ENCODE measurements around the gene LEFTY1.
A peak's percentile ranks its signal among the peaks of the same experiment; 100 is the strongest.

LEFTY1 gene

DNA sequence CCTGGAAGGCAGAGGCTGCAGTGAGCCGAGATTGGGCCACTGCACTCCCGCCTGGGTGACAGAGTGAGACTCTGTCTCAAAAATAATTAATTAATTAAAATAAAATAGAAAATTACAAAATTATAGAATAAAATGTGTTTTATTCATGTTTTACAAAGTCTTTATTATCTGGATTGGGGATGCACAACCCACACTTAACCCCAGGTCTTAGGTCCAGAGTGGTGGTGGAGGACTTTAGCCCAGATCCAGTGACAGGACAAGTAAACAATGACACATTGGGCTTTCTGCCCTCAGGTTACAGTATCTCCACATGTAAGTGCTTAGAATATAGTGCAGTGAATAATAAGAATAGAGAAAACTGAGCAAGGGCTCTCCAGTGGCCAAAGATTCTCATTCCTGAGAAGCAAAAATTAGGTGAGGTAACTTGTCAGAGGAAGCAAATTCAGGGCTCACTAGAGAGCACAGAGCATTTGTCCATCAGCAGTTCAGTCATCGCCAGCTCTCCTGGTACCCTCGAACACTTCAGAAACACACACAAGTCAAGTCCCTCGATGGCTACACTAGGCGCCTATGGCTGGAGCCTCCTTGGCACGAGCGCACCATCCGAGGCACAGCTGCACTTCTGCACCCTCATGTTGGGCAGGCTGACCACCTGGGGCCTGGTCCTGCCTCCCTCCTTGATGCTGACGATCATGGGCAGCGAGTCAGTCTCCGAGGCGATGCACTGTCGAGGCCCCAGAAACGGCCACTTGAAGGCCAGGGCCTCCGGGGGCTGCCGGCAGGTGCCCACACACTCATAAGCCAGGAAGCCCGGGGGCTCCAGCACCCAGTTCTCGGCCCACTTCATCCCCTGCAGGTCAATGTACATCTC, 2.6 kb downstream of the LEFTY1 start:
- Mint-ChIP-seq H3K9me3 (no peaks in the 10 kb centered on the region), H3K27ac (no peak overlapping the region), H3K36me3 (ENCODE audit: low read depth) (peaks cover 2% of the 10 kb centered on the region), H3K4me1 (ENCODE audit: low read depth) (peaks cover 11% of the 10 kb centered on the region), H3K27me3 (ENCODE audit: low read depth) (peaks cover 39% of the 10 kb centered on the region), H3K4me3 (no peak overlapping the region)

DNA sequence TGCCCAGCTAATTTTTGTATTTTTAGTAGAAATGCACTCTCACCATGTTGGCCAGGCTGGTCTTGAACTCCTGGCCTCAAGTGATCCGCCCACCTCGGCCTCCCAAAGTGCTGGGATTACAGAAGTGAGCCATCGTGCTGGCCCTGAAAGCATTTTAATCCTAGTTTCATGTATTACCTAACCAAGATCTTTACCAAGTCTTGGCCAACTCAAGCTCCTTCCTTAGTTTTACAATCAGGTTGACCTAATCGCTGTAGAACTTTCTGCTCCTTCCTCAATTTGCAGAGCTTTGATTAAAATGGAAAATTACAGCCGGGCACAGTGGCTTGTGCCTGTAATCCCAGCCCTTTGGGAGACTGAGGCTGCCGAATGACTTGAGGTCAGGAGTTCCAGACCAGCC, 3.6 kb downstream of the LEFTY1 start:
- H3K36me3 Mint-ChIP-seq (ENCODE audit: low read depth) = peaks cover 2% of the 10 kb centered on the region
- peaks cover 17% of the 10 kb centered on the region for H3K4me1 Mint-ChIP-seq (ENCODE audit: low read depth)
- no peak overlapping the region for H3K27ac Mint-ChIP-seq
- H3K4me3 Mint-ChIP-seq = no peak overlapping the region
- peaks cover 35% of the 10 kb centered on the region for H3K27me3 Mint-ChIP-seq (ENCODE audit: low read depth)
- no peaks in the 10 kb centered on the region for H3K9me3 Mint-ChIP-seq

DNA sequence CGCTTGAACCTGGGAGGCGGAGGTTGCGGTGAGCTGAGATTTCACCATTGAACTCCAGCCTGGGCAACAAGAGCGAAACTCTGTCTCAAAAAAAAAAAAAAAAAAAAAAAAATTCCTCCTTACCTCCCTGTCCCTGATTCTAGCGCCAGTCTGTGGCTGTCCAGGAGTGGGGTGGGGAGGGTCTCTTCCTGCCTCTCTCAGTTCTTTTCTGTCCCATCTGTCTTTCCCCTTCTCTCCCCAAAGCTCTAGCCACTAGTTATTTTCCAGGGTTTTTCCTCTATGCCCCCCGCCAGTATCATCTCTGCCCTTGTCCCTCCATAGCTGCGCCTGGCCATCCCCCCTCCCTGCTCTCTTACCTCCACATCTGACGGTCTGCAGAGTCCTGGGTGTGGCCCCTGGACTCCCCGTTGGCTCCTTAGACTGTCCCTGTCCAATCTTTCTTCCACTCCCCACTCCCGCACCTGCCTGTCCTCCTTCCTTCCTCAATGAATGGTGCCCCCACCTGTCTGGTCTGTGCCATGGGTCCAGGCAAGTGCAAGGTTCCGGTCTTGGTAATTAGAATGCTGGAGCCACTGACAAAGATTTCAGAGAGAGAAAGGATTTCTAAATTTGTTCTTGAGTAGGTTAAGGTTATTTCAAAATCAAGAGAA, 5.2 kb downstream of the LEFTY1 start:
- no peaks in the 10 kb centered on the region for H3K9me3 Mint-ChIP-seq
- H3K4me1 Mint-ChIP-seq (ENCODE audit: low read depth) = peaks cover 33% of the 10 kb centered on the region
- H3K27me3 Mint-ChIP-seq (ENCODE audit: low read depth) = peaks cover 27% of the 10 kb centered on the region
- peak overlapping the region; percentile 8 for H3K27ac Mint-ChIP-seq
- H3K4me3 Mint-ChIP-seq = peak overlapping the region; percentile 89
- H3K36me3 Mint-ChIP-seq (ENCODE audit: low read depth) = peaks cover 9% of the 10 kb centered on the region

DNA sequence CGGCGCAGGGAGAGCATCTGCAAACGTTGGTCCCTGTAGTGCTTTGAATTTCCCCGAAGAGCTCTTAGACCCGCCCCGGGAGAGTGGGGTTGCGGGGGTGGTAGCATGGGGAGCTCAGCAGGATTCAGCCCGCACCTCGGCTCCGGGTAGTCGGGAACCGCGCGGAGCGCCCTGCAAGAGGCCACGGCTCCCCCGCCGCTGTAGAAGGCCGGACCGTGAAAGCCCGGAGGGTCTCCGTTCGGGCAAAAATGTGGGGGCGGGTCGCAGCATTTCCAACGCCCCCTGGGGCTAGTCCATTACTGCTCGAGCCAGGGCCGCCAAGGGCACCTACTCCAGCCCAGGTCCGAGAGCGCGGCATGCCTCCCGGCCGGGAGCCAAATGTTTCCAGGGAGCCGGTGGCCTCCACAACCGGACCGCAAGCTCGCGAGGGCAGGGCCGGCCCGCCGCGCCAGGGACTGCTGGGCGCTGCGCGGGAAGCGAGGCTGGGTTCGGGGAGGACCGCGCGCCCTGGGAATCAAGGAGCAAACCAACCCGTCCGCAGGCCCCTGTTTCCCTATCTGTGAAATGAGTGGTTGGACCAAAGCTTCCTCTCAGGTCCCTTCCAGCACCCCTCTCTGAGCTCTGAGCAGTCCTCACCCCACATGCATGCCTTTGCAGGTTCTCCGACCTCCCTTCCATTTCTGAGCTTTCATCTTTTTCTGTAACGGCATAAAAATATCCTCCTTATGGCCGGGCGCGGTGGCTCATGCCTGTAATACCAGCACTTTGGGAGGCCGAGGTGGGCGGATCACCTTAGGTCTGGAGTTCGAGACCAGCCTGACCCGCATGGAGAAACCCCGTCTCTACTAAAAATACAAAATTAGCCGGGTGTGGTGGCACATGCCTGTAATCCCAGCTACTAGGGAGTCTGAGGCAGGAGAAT, 6.0 kb downstream of the LEFTY1 start:
- Mint-ChIP-seq H3K36me3 (ENCODE audit: low read depth) (peaks cover 12% of the 10 kb centered on the region), H3K4me1 (ENCODE audit: low read depth) (peaks cover 36% of the 10 kb centered on the region), H3K4me3 (peak overlapping the region; percentile 89), H3K27me3 (ENCODE audit: low read depth) (peaks cover 22% of the 10 kb centered on the region), H3K9me3 (no peaks in the 10 kb centered on the region), H3K27ac (peak overlapping the region; percentile 65)

DNA sequence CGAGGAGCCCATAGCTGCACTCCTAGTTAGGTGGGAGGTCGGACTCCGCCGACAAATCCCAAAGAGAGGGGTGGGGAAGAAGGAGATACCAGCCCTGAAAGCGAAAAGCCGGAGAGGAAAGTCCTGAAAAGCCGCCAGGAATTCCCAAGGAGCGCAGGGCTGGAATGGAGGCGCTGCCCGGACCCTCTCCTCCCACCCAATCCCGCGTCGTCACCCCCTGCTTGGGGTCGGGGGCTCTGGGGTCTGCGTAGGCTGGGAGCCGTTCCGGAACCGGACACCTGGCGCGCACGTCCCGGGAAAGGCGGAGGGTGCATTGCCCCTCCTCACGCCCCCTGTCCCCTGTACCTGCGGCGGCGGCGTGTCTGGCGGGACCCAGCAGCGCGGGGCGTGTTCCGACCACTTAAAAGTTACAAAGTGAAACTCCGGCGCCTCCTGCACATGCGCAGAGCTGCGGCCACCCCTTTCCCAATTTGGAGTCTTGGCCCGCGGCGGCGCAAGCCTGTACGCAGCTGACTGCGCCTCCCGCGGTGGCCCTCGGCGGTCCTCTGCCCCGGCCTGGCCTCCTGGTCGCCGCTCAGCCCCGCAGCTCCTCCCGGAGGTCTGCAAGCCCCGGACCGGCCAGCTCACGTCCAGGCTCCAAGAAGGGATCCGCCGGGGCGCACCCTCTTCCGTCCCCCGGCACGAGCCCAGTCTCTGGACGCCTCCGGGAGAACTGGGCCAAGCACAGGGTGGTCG, 6.8 kb downstream of the LEFTY1 start, which contains the start of gene TMEM63A:
Gene TMEM63A (minus strand): TSS at position 422 of the 735 bp plus-strand sequence. CDS start 4,800 bp downstream, outside the sequence.
- Mint-ChIP-seq H3K27ac (peak within 1 kb of the TSS; percentile 83), H3K27me3 (ENCODE audit: low read depth) (peaks cover 21% of the 10 kb centered on the region), H3K4me3 (peak within 1 kb of the TSS; percentile 89), H3K4me1 (ENCODE audit: low read depth) (peaks cover 44% of the 10 kb centered on the region), H3K9me3 (no peaks in the 10 kb centered on the region), H3K36me3 (ENCODE audit: low read depth) (peaks cover 21% of the 10 kb centered on the region)

DNA sequence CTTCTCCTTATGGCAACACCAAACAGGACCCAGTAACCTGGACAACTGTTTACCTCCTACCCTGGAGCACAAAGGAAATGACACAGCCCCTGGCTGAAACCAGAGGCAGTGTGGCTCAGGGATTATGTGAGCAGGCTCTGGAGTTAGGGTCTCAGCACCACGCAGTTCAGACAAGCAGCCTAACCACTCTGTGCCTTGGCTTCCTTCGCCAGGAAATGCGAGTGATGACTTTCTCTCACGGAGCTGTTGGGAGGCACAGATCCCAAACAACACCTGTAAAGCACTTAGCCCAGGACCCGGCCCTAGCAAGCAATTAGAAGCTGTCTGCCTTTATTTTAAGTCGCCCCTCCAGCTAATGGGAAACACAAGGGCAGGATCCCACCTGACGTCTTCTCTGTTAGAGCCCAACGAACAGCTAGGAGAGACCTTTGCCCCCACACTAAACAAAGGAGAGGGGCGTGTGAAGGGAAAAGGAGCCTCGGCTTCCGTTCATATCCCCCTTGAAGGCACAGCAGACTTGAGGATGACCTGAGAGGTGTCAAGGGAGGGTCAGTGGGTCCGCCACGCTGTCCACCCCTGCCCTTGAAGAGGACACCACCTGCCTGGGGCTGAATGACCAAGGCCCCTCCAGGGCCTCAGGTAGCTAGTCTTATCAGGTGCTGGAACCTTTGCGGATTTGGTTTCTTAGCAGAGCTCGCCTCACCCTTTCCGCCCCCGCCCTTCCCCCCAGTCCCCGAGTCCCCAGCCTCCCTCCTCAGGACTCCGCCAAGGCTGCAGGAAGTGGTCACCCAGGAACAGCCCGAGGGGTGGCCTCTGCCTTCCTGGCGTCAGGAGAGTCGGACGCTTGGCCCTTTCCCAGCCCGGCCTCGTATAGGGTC, 7.6 kb downstream of the LEFTY1 start:
- peak overlapping the region; percentile 87 for H3K4me3 Mint-ChIP-seq
- H3K36me3 Mint-ChIP-seq (ENCODE audit: low read depth) = peaks cover 24% of the 10 kb centered on the region
- peaks cover 47% of the 10 kb centered on the region for H3K4me1 Mint-ChIP-seq (ENCODE audit: low read depth)
- peak overlapping the region; percentile 83 for H3K27ac Mint-ChIP-seq
- H3K27me3 Mint-ChIP-seq (ENCODE audit: low read depth) = peaks cover 16% of the 10 kb centered on the region
- H3K9me3 Mint-ChIP-seq = no peaks in the 10 kb centered on the region

DNA sequence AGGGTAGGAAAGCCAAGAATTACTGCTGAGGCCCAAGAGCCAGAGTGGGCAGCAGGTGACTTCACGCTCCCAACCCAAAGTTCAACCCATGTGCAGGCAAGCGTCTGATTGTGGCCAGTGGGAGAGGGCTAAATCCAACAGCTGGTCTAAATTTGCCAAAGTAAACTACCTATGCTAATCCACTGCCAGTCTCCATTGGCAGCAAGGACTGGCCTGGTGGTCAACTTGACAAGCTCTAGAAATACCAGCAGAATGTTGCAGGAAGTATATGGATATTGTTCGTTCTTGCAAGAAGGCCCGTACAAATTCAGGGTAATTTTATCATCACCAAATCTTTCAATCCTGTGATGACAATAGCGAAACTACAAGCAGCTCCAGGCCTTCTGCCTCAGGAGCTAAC, 8.3 kb downstream of the LEFTY1 start:
- Mint-ChIP-seq H3K27ac (peak overlapping the region; percentile 71), H3K9me3 (no peaks in the 10 kb centered on the region), H3K4me1 (ENCODE audit: low read depth) (peaks cover 51% of the 10 kb centered on the region), H3K36me3 (ENCODE audit: low read depth) (peaks cover 24% of the 10 kb centered on the region), H3K4me3 (peak overlapping the region; percentile 87), H3K27me3 (ENCODE audit: low read depth) (peaks cover 14% of the 10 kb centered on the region)

DNA sequence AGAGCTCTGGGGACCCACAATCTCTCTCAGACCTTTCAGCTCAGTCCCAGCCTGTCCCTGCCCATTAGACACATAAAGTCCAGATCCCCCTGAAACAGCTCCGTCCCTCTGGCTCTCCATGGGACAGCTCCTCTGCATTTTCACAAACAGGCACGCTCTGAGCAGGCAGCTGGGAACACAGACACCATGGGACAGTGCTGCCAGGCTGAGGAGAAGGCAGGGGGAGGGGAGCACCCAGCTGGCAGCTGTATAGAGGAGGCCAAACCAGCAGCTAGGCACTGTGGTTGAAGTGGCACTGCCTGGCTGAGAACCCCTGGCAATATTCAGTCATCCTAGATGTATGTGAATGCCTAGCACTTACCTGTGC, 8.7 kb downstream of the LEFTY1 start:
- Mint-ChIP-seq H3K27ac (no peak overlapping the region), H3K36me3 (ENCODE audit: low read depth) (peaks cover 25% of the 10 kb centered on the region), H3K9me3 (no peaks in the 10 kb centered on the region), H3K4me3 (peak overlapping the region; percentile 87), H3K4me1 (ENCODE audit: low read depth) (peaks cover 56% of the 10 kb centered on the region), H3K27me3 (ENCODE audit: low read depth) (peaks cover 14% of the 10 kb centered on the region)

DNA sequence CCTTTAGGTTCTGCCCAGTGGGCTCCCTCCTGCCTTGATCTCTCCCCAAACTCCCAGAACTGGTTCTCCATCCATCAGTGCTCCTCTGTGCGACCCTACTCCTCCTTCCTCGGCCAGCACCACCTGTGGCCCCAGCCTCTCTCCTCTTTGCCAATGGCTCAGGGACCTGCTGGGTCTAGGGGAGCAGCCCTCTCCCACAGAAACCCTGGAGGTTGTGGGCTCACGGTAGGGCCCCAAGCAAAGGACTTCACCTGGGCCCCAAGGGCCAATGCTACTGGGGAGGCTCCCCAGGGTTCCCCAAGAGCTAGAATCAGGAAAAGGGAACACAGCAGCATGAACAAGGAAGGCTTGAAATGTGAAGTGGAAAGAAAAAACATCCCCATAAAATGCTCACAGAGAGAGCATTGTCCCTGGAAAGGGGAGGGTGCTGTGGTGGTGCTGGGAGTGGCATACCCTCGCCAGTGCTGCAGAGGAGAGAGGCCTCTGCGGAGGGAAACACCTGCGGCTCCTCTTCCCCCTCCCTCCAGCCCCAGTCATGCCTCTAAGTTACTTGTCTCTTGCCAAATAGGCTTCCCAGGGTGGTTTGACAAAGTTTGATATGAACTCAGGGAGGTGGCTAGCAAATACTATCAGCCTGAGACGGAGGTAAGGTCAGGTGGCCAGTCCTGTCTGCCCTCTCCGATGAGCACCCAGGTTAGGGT, 9.3 kb downstream of the LEFTY1 start:
- peaks cover 56% of the 10 kb centered on the region for H3K4me1 Mint-ChIP-seq (ENCODE audit: low read depth)
- H3K9me3 Mint-ChIP-seq = no peaks in the 10 kb centered on the region
- peaks cover 14% of the 10 kb centered on the region for H3K27me3 Mint-ChIP-seq (ENCODE audit: low read depth)
- H3K36me3 Mint-ChIP-seq (ENCODE audit: low read depth) = peaks cover 30% of the 10 kb centered on the region
- H3K4me3 Mint-ChIP-seq = peak overlapping the region; percentile 87
- peak overlapping the region; percentile 45 for H3K27ac Mint-ChIP-seq

DNA sequence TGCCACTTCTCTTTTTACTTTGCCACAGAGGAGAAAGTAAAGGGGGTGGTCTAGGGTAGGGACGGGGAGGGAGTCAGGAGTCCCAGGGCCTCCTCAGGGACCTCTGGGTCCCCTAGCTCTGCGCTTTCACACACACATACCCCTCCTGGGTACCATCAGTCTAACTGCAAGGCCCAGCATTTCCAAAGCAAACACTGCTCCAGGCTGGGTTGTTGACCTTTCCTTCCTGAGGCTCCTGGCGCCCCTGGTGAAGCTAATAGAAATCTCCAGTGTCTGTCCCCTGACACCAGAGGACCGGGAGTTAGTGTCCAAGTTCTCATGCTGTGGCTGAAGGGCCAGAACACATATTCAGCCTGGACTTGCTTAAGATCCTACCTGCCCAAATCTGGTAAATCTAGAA, 10.7 kb downstream of the LEFTY1 start:
- Mint-ChIP-seq H3K9me3 (no peaks in the 10 kb centered on the region), H3K36me3 (ENCODE audit: low read depth) (peaks cover 36% of the 10 kb centered on the region), H3K27ac (no peak overlapping the region), H3K4me1 (ENCODE audit: low read depth) (peaks cover 51% of the 10 kb centered on the region), H3K4me3 (no peak overlapping the region), H3K27me3 (ENCODE audit: low read depth) (peaks cover 3% of the 10 kb centered on the region)

DNA sequence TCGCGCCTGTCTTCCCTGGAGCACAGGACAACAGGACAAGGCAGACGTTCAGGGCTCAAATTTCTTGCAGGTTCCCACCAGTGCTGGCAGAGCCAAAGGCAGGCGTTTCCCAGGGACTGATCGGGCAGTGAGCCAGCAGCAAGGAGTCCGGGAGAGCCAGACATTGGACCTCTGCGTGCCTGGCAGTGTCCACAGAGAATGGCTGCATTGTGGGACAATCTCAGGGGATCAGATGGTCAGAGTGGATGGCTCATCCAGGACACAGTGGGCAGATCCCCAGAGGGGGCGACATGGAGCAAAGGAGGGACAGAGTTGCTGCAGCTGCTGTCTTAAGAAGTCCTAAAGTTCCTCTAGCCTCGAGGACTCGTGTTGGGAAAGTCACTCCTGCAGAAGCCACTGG, 11.4 kb downstream of the LEFTY1 start:
- Mint-ChIP-seq H3K9me3 (no peaks in the 10 kb centered on the region), H3K36me3 (ENCODE audit: low read depth) (peaks cover 37% of the 10 kb centered on the region), H3K27ac (peak overlapping the region; percentile 74)

DNA sequence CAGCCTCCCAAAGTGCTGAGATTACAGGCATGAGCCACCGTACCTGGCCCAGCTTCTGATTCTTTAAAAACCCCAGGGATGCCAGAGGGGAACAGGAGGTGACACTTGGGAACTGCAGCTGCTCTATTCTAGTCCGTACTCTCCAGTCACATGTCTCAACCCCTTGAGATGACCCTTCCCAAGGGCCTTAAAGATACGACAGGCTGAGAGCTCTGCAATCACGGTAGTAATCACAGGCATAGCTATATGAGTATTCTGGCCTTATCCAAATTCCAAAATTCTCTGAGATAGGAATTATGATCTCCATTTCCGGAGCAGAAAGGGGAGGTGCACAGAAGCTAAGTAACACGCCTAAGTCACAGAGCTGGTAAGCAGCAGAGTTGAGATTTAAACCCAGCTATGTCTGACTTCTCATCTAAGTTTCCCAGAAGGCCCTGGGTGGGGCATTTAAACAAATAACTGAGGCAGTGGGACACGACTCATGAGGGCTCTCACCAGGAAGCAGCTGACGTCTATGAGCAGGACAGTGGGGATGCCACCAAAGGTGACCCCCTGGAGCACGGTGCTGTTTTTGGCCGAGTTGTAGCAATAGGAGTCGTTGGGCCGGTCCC, 11.9 kb downstream of the LEFTY1 start:
- Mint-ChIP-seq H3K4me1 (ENCODE audit: low read depth) (peaks cover 48% of the 10 kb centered on the region), H3K4me3 (no peak overlapping the region), H3K27me3 (ENCODE audit: low read depth) (no peaks in the 10 kb centered on the region), H3K36me3 (ENCODE audit: low read depth) (peaks cover 38% of the 10 kb centered on the region), H3K27ac (no peak overlapping the region), H3K9me3 (no peaks in the 10 kb centered on the region)

More for the DNA sequence above, 11.4 kb downstream of the LEFTY1 start:
- Mint-ChIP-seq H3K4me1 (ENCODE audit: low read depth) (peaks cover 48% of the 10 kb centered on the region), H3K27me3 (ENCODE audit: low read depth) (no peaks in the 10 kb centered on the region), H3K4me3 (no peak overlapping the region)

Measured in T-helper 1 cell treated with Interleukin-12 subunit alpha and Interleukin-12 subunit beta and Interleukin-4 antibody, amounts not matched to agents 30 μg/mL and 1 μg/mL, for 36 hours (primary cell).